Endometrial microvascular endothelial cells (primary cell): ENCODE results near the gene RAB37. TPM values are rescaled to one million over a fixed set of nuclear protein-coding genes. Genes with fewer than 3 reads are reported as not detected.

Experiments used
- in situ Hi-C: cut with HindIII; loops from 2 replicates; pipeline ENCODE4 v1.10.0; 2017; ENCODE audit warnings: low sequenced_read_pairs, low pct_unique_long_range_greater_than_20kb; ENCODE audit errors: inconsistent ontology term
- total RNA-seq: library from RNA; depleted of rRNA; stranded (reverse); fragments of >200 nt; gene quantifications from one replicate; pipeline ENCODE4 v1.2.3, GENCODE V29; 2015; ENCODE audit errors: inconsistent ontology term

RAB37 gene
- total RNA-seq, 1 donor from 2014 or later, result not detected

GRCh38 chr17:74723891-74724290 lies 13.2 kb upstream of the RAB37 start:
- in situ Hi-C loops, result no loop called here

GRCh38 chr17:74725111-74725510 lies 11.9 kb upstream of the RAB37 start:
- in situ Hi-C loops, result no loop called here

DNA sequence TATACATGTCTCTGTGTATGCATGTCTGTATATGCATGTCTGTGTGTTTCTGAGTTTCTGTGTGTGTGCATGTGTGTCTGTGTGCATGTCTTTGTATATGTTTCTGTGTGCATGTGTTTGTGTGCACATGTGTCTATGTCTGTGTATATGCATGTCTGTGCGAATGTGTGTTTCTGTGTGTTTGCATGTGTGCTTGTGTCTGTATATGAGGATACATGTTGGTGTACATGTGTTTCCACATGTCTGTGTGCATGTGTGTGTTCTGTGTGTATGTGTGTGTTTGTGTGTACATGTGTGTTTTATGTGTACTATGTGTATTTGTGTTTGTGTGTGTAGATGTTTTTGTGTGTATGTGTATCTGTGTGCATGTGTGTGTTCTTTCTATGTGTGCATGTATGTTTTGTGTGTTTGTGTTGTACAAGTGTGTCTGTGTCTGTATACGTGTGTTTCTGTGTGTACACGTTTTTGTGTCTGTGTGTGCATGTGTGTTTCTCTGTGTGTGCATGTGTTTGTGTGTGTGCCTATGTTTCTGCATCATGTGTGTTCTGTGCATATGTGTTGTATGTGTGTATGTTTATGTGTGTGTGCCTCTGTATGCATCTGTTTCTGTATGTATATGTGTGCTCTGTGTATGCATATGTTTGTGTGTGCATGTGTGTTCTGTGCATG lies 8.9 kb upstream of the RAB37 start:
- in situ Hi-C loops, result no loop called here

DNA sequence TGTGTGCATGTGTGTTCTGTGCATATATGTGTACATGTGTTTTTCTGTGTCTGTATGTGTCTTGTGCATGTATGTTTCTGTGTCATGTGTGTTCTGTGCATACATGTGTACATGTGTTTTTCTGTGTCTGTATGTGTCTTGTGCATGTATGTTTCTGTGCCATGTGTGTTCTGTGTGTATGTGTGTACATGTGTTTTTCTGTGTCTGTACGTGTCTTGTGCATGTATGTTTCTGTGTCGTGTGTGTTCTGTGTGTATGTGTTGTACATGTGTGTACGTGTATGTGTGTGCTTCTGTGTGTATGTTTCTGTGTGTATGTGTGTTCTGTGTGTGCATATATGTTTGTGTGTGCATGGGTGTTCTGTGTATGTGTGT lies 8.4 kb upstream of the RAB37 start:
- in situ Hi-C loops, result no loop called here

- in situ Hi-C loops, result no loop called here
Observed at GRCh38 chr17:74729368-74729767, 7.7 kb upstream of the RAB37 start.

DNA sequence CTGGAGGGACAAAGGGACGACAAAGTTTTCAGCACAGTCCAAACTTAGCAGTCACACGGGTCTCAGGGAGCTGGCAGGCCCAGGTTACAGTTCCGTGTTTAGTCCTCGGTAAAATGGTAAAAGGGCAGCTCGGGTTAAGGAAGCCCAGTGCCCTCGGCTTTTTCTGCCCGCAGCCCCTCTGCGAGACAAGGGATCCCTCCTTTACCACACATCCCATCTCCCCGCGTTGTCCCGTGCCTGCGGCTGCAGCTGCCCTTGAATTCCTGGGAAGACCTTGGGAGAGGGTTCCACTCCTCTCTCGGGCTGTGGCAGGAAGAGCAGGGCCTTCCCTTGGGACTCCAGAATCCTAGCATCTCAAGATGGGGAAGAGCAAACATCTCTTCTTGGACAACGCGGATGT lies 7.2 kb upstream of the RAB37 start:
- in situ Hi-C loops, result no loop called here

GRCh38 chr17:74730491-74731346 lies 6.3 kb upstream of the RAB37 start:
- in situ Hi-C loops, result no loop called here

GRCh38 chr17:74731347-74731605 lies 5.8 kb upstream of the RAB37 start:
- in situ Hi-C loops, result no loop called here

DNA sequence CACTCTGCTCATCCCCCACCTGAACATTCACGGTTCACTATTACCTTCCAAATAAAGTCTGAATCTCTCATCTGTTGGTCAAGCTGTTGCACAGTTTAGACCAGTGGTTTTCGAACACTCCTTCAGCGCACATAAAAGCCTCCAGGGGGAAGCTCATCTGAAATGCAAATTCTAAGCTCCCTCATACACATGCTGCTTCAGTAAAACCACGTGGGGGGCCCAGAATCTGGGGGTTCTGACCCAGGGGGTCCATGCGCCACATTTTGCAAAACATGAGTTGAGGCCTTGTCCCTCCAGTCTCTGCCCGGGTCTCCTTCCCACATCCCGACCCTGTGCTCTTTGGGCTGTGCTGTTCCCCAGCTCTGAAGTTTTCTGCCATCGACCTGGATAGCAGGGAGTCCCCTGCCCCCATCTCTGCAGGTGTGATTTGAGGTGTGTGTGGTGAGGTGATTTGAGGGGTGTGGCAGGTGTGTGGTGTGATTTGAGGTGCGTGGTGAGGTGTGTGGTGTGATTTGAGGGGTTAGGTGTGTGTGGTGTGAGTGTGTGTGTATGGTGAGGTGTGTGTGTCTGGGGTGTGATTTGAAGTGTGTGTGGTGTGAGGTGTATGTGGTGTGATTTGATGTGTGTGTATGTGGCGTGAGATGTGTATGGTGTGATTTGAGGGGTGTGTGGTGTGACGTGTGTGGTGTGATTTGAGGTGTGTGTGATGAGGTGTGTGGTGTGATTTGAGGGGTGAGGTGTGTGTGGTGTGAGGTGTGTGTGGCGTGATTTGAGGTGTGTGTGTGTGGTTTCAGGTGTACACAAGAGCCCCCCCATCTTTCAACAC lies 4.8 kb upstream of the RAB37 start:
- in situ Hi-C loops, result no loop called here

DNA sequence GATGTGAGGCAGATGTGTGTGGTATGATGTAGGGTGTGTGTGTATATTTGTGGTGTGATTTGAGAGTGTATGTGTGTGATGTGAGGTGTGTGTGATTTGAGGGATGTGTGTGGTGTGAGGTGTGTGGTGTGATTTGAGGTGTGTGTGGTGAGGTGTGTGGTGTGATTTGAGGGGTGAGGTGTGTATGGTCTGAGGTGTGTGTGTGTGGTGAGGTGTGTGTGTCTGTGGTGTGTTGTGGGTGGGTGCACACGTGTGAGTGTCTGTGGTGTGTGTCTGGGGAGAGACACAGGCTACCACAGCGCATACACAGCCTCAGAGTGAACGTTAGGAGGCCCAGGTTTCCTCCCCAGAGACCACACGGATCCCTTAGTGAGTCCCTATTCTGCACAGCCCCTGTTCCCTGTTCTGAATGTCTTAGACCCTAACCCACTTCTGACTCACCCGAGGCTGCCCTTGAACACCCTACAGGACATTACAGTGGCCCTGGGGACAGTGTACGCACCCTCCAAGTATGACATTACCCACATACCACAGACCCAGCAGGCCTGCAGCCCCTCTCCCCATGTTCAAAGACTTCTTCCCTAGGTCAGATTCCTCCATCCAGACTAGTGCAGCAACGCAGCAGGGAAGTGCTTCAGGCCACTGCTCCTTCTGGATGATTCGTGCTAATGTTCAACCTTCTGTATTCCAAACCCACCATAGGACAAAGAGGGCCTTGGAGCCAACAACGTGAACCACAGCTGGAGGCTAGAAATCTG lies 3.5 kb upstream of the RAB37 start:
- in situ Hi-C loops, result no loop called here

DNA sequence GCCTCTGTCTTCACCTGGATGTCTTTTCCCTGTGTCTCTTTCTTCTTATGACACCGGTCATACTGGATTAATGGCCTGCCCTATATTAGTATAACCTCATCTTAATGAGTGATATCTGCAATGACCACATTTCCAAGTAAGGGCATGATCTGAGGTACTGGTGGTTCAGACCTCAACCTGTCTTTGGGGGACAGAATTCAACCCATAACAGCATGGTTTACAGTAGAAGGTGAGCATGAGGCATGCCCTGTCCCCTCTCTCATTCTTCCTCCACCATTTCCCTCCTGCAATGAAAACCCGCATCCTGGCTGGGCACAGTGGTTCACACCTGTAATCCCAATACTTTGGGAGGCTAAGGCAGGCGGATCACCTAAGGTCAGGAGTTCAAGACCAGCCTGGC lies 2.8 kb upstream of the RAB37 start:
- in situ Hi-C loops, result no loop called here

DNA sequence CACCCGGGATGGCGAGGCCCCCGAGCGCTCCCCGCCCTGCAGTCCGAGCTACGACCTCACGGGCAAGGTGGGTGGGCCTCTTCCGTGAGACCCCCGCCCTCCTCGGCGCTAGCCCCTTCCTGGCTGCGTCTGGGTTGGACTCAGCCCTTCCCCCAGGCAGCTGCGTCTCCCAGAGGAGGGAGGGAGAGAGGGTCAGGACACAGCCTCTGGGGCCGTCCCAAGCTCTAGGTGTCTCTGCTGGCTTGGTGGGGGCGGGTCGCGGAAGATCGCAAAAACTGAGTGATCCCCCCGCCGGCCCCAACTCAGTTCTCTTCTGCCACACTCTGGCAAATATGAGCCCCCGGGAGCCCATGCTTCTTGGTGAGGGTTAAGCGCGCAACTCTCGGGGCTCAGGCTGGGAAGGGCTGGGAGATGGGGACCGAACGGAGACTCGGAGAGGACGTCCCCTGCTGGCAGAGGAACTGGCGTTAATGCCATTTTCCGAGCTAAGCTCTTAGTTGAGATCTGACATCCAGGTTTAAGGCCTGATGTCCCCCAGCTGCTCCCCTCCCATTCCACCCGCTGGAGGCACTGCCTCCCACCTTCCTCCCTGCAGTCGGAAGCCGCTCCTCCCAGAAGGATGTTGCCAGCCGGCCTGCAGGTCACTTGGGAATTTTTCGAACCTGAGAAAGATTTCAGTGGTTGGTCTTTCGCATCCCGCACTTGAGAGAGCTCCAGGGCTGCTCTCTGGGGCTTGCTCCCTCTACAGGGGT lies 419 bp downstream of the RAB37 start:
- in situ Hi-C loops, result no loop called here

DNA sequence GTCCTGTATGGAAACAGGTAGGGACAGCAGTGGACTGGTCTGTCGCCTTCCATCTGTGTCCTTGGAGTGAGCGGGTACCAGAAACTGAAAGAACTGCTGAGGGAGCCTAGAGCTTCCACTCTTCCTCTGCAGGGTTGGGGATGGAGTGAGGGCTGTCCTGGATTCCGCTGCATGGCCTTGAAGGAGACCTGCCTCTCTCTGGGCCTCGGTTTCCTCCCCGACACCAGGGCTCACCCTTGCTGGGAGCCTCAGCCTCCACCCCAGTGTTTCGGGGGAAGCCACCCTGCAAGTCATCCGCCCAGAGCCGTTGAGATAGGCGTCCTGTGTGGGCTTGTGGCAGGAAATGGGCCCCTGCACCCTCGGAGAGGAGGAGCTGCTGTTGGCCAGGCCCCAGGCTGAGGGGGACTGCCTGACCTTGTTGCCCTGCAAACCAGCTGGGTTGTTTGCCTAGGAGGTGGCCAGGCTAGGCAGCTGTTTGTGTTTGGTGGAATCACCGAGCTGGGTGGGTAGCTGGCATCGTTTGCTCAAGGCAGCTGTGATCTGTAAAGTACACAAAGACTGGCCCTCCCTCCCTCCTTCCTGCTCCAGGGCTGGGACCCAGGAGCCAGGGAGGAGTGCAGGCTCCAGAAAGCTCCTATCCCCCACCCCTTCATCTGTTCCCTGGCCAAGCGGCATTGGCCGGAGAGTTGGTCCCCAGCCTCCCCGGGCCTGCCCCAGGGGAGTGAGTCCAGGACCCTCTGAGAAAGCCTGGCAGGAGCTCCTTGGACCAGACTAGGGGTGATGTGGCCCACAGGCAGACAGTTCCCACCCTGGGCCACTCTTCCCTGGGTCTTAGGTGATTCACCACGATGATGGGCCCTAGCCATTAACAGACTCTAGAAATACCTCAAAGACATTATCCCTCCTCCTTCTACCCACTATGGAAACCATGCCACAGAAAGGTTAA lies 1.3 kb downstream of the RAB37 start:
- in situ Hi-C loops, result no loop called here

DNA sequence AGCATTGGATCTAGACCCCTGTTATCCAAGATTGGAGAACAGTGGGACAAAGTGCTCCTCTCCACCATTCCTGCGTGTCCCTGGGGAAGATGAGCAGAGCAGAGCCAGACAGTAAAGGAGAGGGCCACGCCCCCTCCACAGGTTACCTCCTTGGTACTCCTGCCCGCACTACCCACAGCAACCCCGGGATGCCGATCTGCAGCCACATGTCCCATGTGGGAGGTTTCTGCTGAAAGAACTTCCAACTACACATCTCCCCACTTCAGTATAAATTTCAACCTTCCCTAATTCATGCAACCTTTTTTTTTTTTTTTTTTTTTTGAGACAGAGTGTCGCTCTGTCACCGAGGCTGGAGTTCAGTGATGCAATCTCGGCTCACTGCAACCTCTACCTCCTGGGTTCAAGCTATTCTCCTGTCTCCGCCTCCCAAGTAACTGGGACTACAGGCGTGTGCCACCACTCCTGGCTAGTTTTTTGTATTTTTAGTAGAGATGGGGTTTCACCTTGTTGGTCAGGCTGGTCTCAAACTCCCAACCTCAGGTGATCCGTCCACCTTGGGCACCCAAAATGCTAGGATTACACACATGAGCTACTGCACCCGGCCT lies 2.3 kb downstream of the RAB37 start:
- in situ Hi-C loops, result no loop called here

DNA sequence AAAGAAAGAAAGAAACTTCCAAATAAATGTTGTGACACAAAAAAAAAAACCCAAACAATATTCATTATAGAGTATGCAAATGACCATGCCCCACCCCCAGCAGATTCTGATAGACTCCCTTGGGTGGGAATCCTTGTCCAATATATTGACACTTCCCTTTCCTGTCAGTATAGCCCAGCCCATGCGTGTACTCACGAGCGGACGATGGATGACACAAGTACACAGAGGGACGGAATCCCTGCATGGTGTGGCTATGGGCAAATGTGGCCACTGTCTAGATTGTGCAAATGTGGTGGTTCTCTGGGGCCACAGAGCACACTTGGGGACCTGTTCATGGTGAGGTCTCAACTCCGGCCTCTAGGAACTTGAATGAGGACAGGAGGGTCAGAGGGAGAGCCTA lies 3.1 kb downstream of the RAB37 start:
- in situ Hi-C loops, result no loop called here

- in situ Hi-C loops, result no loop called here
Observed at GRCh38 chr17:74740641-74741387, 3.8 kb downstream of the RAB37 start.

- in situ Hi-C loops, result no loop called here
Observed at GRCh38 chr17:74742153-74742515, 5.1 kb downstream of the RAB37 start.
